HL-60/S4 (cell line): ENCODE measurements around the gene GOLIM4.
"Not testable (repeated sequence)": the region's sequence is repeated elsewhere in the genome, so short reads cannot be mapped to it uniquely, and the experiment has no call there.

Source experiments
- in situ Hi-C: fragments of 300-500 bp; cut with MboI; formaldehyde crosslinking; loops from 2 replicates; pipeline ENCODE4 v1.14.3; 2022; ENCODE audit warnings: low sequenced_read_pairs

The GOLIM4 gene

GRCh38 chr3:168049367-168049974, 46.3 kb downstream of the GOLIM4 start:
- in situ Hi-C loops: loop anchor here (10.0 kb wide), 1 partner anchor 115 kb away; no protein-coding TSS in a partner anchor

- in situ Hi-C loops: loop anchor here (10.0 kb wide), 1 partner anchor 116 kb away; no protein-coding TSS in a partner anchor
These were observed 47.1 kb downstream of the GOLIM4 start for GRCh38 chr3:168048414-168049330.

- in situ Hi-C loops: loop anchor here (10.0 kb wide), 1 partner anchor 117 kb away; no protein-coding TSS in a partner anchor
These were observed 47.8 kb downstream of the GOLIM4 start for GRCh38 chr3:168047936-168048335.

- in situ Hi-C loops: loop anchor here (10.0 kb wide), 1 partner anchor 118 kb away; no protein-coding TSS in a partner anchor
These were observed 48.4 kb downstream of the GOLIM4 start for GRCh38 chr3:168047190-168047795.

GRCh38 chr3:168044049-168044448, 51.7 kb downstream of the GOLIM4 start:
- in situ Hi-C loops: loop anchor here (5.0 to 10.0 kb wide), 2 partner anchors 112 to 121 kb away; no protein-coding TSS in a partner anchor

GRCh38 chr3:168040607-168041208, 55.0 kb downstream of the GOLIM4 start:
- in situ Hi-C loops: loop anchor here (5.0 to 10.0 kb wide), 2 partner anchors 108 to 124 kb away; no protein-coding TSS in a partner anchor

GRCh38 chr3:168037020-168037419, 58.7 kb downstream of the GOLIM4 start:
- in situ Hi-C loops: no loop called here

- in situ Hi-C loops: no loop called here
These were observed 59.1 kb downstream of the GOLIM4 start for GRCh38 chr3:168036619-168037018.

- in situ Hi-C loops: no loop called here
These were observed 61.4 kb downstream of the GOLIM4 start for GRCh38 chr3:168034152-168034928.

GRCh38 chr3:168030577-168030976, 65.1 kb downstream of the GOLIM4 start:
- in situ Hi-C loops: no loop called here

- in situ Hi-C loops: no loop called here
These were observed 66.0 kb downstream of the GOLIM4 start for GRCh38 chr3:168029705-168030104.

- in situ Hi-C loops: no loop called here
These were observed 67.6 kb downstream of the GOLIM4 start for GRCh38 chr3:168028086-168028485.

GRCh38 chr3:168026764-168027163, 69.0 kb downstream of the GOLIM4 start:
- in situ Hi-C loops: no loop called here

- in situ Hi-C loops: no loop called here
These were observed 70.6 kb downstream of the GOLIM4 start for GRCh38 chr3:168025076-168025475.

- in situ Hi-C loops: no loop called here
These were observed 71.2 kb downstream of the GOLIM4 start for GRCh38 chr3:168024537-168024941.

- in situ Hi-C loops: no loop called here
These were observed 73.8 kb downstream of the GOLIM4 start for GRCh38 chr3:168021737-168022450.

- in situ Hi-C loops: not testable (repeated sequence)
These were observed 84.4 kb downstream of the GOLIM4 start for GRCh38 chr3:168011280-168011679.

GRCh38 chr3:168006584-168006983, 89.1 kb downstream of the GOLIM4 start:
- in situ Hi-C loops: no loop called here

- in situ Hi-C loops: no loop called here
These were observed 91.8 kb downstream of the GOLIM4 start for GRCh38 chr3:168003911-168004310.
